ENCODE data around the gene POU4F1. TPM values are rescaled to one million over a fixed set of nuclear protein-coding genes. Genes with fewer than 3 reads are reported as not detected.

POU4F1 gene
- total RNA-seq, 1 donor from 2014 or later: not detected

DNA sequence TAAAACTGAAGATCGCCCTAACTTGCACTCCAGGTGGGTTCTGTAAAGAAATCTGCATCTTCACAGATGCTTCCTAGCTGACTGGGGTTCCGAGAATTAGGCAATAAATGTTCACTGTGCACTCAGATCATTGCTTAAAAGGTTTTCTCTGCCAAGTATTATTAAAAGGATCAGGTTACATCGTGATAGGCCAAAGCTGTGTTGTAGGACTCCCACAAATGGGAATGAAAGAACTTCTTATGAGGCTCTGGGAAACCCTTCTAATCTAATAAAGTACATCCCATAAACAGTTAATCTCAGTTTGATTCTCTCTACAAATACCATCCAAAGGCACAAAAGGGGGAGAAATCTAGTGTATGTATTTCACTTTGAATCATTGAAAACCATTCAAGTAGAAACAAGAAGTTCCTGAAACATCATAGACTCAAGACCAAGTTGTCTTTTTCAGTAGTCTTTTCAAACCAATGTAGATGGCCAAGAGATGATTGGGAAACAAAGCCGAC is 7.1 kb upstream of the POU4F1 start:
- H3K4me3 Mint-ChIP-seq (ENCODE audit: unreplicated experiment): no peak overlapping the region
- H3K27ac Mint-ChIP-seq (ENCODE audit: unreplicated experiment): no peak overlapping the region
- TF ChIP-seq, protein P1, sequence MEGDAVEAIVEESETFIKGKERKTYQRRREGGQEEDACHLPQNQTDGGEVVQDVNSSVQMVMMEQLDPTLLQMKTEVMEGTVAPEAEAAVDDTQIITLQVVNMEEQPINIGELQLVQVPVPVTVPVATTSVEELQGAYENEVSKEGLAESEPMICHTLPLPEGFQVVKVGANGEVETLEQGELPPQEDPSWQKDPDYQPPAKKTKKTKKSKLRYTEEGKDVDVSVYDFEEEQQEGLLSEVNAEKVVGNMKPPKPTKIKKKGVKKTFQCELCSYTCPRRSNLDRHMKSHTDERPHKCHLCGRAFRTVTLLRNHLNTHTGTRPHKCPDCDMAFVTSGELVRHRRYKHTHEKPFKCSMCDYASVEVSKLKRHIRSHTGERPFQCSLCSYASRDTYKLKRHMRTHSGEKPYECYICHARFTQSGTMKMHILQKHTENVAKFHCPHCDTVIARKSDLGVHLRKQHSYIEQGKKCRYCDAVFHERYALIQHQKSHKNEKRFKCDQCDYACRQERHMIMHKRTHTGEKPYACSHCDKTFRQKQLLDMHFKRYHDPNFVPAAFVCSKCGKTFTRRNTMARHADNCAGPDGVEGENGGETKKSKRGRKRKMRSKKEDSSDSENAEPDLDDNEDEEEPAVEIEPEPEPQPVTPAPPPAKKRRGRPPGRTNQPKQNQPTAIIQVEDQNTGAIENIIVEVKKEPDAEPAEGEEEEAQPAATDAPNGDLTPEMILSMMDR (IDR thresholded peaks at IDR 0.05): no peak
- H3K27me3 Mint-ChIP-seq (ENCODE audit: unreplicated experiment): peaks cover 68% of the 10 kb centered on the region
- H3K4me1 Mint-ChIP-seq (ENCODE audit: unreplicated experiment): peaks cover 24% of the 10 kb centered on the region
- no peak for DNase-seq (ENCODE audit: extremely low spot score, unreplicated experiment)
- H3K9me3 Mint-ChIP-seq (ENCODE audit: unreplicated experiment): no peaks in the 10 kb centered on the region
- peaks cover 9% of the 10 kb centered on the region for H3K36me3 Mint-ChIP-seq (ENCODE audit: unreplicated experiment)

DNA sequence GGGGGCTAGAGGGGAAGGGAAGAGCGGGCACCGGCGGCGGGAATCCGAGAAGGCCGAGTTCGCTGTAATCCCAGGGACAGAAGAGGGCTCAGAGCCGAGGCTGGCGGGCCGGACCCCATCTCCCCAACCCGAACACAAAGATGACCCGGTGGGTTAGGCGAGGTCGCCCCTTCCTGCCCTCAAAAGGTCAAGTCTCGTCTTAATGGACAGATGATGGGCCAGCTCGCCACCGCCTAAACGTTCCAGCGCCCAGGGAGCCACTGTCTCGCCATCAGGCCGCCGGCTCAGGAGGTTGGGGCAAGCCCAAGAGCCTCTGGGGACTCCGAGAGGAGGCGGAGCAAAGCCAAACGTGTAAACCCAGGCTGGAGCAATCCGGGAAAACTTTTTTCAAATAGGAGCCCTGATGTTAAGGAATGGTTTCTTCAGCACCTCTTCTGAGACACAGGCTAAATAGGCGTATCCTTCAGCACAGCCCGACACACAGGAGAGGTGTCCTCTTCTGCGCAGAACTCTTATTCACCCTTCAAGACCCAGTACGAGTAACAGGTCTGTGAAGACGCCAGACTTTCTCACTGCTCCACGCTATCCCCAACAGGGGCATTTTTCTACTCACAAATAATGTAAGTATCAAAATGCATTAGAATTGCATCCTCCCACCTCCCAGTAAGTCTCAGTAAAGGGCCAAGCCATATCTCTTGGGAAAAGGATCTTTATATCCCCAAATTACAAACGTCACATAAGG is 6.3 kb upstream of the POU4F1 start:
- peaks cover 76% of the 10 kb centered on the region for H3K27me3 Mint-ChIP-seq (ENCODE audit: unreplicated experiment)
- H3K4me3 Mint-ChIP-seq (ENCODE audit: unreplicated experiment): peak overlapping the region; percentile 76
- H3K4me1 Mint-ChIP-seq (ENCODE audit: unreplicated experiment): peaks cover 24% of the 10 kb centered on the region
- TF ChIP-seq, protein P1 (IDR thresholded peaks at IDR 0.05): no peak
- H3K36me3 Mint-ChIP-seq (ENCODE audit: unreplicated experiment): peaks cover 3% of the 10 kb centered on the region
- no peaks in the 10 kb centered on the region for H3K9me3 Mint-ChIP-seq (ENCODE audit: unreplicated experiment)
- no peak for DNase-seq (ENCODE audit: extremely low spot score, unreplicated experiment)
- H3K27ac Mint-ChIP-seq (ENCODE audit: unreplicated experiment): no peak overlapping the region

DNA sequence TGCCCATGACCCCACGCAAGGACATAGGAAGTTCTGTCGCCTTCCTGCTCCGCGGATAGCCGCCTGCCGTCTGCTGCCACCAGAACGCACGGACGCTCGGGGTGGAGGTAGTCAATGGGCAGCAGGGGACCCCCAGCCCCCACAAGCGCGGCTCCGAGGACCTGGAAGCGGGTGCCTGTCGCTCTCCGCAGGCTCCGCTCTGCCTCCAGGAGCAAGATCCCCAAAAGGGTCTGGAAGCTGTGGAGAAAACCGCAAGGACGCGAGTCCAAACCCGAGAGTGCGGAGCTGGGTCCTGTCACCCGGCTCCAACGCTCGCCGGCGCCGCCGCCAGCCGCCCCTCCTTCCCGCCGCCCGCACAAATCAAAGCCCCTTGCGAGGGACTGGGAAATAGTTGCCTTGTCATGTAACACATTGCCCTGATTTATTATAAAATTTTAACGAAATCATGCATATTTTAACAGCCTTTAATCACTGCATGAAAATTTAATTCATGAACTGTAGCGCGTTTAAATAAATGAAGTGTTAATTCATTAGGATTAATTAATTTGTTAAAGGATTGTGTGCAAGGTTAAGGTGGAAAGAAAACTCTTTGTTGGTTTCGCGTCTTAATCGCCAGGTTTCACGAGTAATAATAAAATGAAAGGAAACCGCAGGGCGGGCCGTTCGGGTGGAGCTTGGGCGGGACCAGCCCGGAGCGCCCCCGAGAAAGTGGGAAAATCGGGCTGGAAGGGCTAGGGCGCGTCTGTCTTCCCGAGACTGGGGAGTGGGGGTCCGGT is 5.5 kb upstream of the POU4F1 start:
- Mint-ChIP-seq H3K4me3 (ENCODE audit: unreplicated experiment) (peak overlapping the region; percentile 76), H3K4me1 (ENCODE audit: unreplicated experiment) (peaks cover 27% of the 10 kb centered on the region), H3K27me3 (ENCODE audit: unreplicated experiment) (peaks cover 84% of the 10 kb centered on the region), H3K9me3 (ENCODE audit: unreplicated experiment) (no peaks in the 10 kb centered on the region), H3K36me3 (ENCODE audit: unreplicated experiment) (no peaks in the 10 kb centered on the region), H3K27ac (ENCODE audit: unreplicated experiment) (no peak overlapping the region)
- no peak for DNase-seq (ENCODE audit: extremely low spot score, unreplicated experiment)
- TF ChIP-seq, protein P1 (IDR thresholded peaks at IDR 0.05): no peak

DNA sequence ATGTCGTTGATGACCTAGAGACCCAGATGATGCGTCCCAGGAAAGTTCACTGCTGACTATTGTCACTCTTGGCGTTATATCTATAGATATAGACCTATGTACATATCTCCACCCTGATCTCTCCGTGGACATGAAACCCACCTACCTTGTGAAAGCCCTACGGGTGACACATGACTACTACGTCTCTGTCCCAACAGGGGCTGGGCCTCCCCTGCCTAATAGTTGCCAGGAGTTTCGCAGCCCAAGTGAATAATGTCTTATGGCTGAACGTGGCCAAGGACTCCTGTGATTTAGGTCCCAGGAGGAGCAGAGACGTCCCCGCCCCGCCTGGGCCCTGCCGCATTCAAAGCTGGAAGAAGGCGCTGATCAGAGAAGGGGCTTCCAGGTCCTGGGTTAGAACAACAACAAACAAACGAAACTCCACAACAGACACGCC is 4.9 kb upstream of the POU4F1 start:
- peak overlapping the region; percentile 76 for H3K4me3 Mint-ChIP-seq (ENCODE audit: unreplicated experiment)
- DNase-seq (ENCODE audit: extremely low spot score, unreplicated experiment): no peak
- TF ChIP-seq, protein P1 (IDR thresholded peaks at IDR 0.05): no peak
- no peaks in the 10 kb centered on the region for H3K9me3 Mint-ChIP-seq (ENCODE audit: unreplicated experiment)
- H3K36me3 Mint-ChIP-seq (ENCODE audit: unreplicated experiment): no peaks in the 10 kb centered on the region
- H3K4me1 Mint-ChIP-seq (ENCODE audit: unreplicated experiment): peaks cover 28% of the 10 kb centered on the region
- H3K27ac Mint-ChIP-seq (ENCODE audit: unreplicated experiment): no peak overlapping the region
- peaks cover 86% of the 10 kb centered on the region for H3K27me3 Mint-ChIP-seq (ENCODE audit: unreplicated experiment)
